HG03159 (cell line): ENCODE results near the gene C6orf120.
"Not testable (repeated sequence)": the region's sequence is repeated elsewhere in the genome, so short reads cannot be mapped to it uniquely, and the experiment has no call there.

Experiments used
- ATAC-seq: cut with Tn5 transposase; IDR thresholded peaks from one replicate; pipeline ENCODE4 v1.9.1; 2021; ENCODE audit warnings: mild to moderate bottlenecking, moderate library complexity; ENCODE audit not compliant: unreplicated experiment

Gene C6orf120

DNA sequence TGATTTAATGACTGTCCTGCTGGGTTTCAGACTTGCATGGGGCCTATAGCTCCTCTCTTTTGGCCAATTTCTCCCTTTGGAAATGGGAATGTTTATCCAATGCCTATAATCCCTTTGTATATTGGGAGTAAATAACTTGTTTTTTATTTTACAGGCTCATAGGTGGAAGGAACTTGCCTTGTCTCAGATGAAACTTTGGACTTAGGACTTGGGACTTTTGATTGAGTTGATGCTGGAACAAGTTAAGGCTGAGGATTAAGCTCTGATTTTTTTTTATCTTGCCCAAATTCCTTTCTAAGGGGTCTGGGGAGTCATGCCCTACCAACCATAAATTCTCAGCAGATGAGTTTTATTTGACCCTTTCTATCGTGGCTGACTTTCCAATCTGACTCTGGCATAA lies 23.6 kb upstream of the C6orf120 start:
- no peak for ATAC-seq

DNA sequence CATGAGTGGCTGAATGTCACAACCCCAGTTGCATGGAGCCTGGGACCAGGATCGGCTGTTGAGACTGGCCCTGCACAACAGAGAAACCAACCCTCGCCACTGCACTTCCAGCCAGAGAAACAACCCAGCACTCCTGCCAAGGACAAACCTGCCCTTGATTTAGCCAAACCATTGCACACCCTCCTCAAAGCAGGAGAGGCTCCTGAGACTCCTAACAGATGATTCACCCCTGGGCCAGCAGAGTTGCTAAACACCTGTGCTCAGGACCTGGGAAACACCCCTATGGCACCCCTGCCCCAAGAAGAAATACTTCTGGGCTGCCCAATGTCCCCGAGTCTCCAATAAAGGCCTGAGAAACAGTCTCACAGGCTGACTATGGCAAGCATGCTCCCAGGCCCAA lies 17.9 kb upstream of the C6orf120 start:
- ATAC-seq: no peak

GRCh38 chr6:169685860-169686259 lies 16.1 kb upstream of the C6orf120 start:
- ATAC-seq: no peak

DNA sequence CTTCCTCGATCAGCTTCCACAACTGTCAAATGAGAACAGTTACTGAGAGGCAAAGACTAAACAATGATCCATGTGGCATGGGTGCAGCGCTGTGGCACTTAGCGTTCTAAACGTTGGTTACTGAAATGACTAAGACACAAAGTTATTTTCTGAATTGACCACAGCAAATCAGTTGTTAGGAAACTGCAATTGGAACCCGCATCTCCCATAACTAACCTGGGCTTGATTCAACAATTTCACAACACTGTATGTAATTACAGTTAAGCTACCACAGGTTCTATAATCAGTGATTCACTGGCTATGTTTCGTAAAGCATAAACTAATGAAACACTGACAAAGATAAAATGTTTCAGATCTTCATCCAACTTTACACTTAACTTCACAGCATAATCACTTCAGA lies 12.6 kb upstream of the C6orf120 start:
- no peak for ATAC-seq

GRCh38 chr6:169691260-169691659 lies 10.7 kb upstream of the C6orf120 start:
- no peak for ATAC-seq

- ATAC-seq: no peak
These were observed 9.4 kb upstream of the C6orf120 start for GRCh38 chr6:169692516-169692915.

GRCh38 chr6:169695131-169695530 lies 6.8 kb upstream of the C6orf120 start:
- no peak for ATAC-seq

DNA sequence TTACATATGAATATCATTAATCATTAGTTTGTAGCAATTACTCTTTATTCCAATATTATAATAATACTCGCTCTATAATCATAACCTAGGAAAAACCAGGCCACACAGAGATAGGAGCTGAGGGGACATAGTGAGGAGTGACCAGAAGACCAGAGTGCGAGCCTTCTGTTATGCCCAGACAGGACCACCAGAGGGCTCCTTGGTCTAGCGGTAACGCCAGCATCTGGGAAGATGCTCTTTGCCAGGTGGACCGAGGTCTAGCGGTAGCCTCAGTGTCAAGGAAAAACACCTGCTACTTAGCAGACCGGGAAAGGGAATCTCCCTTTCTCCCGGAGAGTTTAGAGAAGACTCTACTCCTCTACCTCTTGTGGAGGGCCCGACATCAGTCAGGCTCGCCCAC lies 4.8 kb upstream of the C6orf120 start:
- ATAC-seq: not testable (repeated sequence)

GRCh38 chr6:169700296-169700695 lies 1.6 kb upstream of the C6orf120 start:
- no peak for ATAC-seq

DNA sequence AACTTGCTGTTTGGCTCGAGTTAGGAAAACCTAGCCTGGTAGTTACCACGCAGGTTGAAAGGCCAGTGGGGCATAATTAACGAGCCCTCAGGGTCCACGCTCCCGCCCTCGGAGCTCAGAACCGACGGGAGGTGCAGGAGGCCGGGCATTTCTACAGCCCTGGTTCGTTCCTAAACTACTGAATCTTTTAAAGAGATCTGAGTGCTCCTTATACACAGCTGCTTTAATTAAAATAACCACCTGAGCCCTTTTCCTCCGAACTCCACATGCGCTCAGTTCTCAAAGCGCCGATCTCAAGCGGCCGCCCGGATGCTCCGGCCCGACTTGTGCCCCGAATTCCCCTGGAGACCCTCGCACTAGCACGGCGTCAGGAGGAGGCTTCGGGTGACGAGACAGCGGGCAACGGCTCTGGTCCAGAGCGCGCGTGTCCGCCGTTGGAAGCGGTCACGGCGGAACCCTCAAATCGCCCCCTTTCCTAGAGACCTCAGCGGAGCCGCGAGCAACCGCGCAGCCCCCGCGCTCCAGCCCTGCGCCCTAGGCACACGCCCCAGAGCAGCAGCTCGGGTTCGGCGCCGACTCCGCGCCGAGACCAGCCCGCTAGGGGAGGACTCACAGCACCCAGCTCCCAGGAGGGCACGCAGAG lies 494 bp upstream of the C6orf120 start:
- ATAC-seq: peak; percentile 15

DNA sequence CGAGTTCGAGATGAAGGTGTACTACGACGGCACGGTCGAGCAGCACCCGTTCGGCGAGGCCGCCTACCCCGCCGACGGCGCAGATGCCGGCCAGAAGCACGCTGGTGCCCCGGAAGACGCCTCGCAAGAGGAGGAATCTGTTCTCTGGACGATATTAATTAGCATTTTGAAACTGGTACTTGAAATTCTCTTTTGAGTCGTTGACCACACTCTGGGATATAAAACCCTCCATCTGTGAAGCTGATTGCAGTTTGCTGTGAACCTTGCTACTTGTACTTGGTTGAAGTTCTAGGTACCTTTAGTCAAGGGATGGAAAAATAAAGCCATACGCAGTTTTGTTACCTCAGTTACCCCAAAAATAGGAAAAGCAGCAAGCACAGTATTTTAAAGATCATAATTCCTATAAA lies 917 bp downstream of the C6orf120 start:
- ATAC-seq: peak; percentile 14

DNA sequence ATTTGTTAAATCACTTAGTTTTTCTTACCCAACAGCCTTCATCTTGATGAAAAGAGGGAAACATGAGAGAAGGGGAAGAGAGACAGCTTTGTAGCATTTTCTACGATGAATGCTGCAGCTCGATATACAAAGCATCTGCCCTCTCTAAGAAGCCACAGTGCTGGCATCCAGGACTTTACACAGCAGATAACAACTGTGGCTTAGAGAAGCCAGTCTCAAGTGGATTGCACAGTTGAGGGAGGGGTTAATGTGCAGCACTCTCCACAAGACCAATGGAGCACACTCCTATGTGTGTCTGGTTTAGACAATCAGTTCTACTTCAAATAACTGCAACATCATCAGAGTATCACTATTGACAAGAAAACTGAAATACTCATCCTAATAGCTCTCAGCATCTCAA lies 5.8 kb downstream of the C6orf120 start:
- ATAC-seq: no peak

DNA sequence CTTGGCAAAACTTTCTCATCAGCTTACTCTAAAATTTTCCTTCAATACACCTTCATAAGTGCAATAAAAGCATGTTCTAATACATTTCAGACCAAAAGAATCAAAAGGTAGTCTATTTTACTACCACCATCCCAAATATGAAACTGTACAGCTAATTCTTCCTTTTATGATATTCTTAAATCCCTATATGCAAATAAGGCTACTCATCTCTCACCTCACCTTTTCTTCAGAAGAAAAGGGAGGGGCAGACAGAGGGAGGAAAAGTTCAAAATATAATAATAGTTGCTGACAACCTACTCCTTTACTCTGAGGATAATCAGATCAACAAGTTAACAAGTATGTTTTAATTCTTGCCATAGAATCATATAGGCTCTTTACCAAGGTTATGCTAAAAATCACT lies 7.4 kb downstream of the C6orf120 start:
- peak; percentile 47 for ATAC-seq

GRCh38 chr6:169710009-169710408 lies 8.1 kb downstream of the C6orf120 start:
- no peak for ATAC-seq

- no peak for ATAC-seq
These were observed 12.3 kb downstream of the C6orf120 start for GRCh38 chr6:169714178-169714577.

- ATAC-seq: no peak
These were observed 12.7 kb downstream of the C6orf120 start for GRCh38 chr6:169714595-169714994.

DNA sequence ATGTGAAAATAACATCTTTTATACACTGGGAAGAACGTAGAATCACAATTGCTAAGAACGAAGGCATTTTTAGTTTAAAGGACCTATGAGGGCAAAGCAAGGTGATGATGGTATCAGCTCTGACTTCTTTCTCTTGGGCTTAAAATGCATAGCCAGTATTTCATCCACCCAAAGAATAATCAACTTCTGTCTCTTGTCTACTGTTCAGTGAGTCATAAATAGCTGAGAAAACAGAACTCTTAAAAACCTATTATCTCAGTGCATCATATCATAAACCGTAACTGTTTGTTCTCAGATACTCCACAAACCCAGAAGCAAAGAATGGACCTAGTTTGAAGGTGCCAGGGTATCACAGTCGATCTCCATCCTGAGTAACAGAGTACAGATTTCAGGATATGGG lies 17.2 kb downstream of the C6orf120 start:
- no peak for ATAC-seq

DNA sequence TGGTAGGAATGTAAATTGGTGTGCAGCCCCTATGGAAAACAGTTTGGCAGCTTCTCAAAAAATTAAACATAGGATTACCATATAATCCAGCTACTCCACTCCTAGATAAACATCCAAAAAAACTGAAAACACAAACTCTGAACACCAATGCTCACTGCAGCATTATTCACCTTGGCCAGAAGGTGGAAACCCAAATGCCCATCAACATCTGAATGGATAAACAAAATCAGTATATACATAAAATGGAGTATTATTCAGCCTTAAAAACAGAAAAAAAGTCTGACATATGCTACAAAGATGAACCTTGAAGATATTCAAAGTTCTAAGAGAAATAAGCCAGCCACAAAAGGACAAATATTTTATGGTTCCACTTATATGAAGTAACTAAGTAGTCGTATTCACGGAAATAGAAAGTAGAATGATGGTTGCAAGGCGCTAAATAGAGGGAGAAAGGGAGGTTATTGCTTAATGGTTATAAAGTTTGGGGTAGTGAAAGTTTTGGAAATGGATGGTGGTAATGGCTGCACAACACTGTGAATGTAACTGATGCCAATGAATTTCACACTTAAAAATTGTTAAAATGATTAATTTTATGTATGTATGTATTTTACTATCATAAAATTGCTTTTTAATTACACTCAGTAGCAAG lies 18.4 kb downstream of the C6orf120 start:
- ATAC-seq: no peak

- peak; percentile 7 for ATAC-seq
These were observed 20.7 kb downstream of the C6orf120 start for GRCh38 chr6:169722362-169723199.

- peak; percentile 41 for ATAC-seq
These were observed 21.4 kb downstream of the C6orf120 start for GRCh38 chr6:169723200-169723909.

DNA sequence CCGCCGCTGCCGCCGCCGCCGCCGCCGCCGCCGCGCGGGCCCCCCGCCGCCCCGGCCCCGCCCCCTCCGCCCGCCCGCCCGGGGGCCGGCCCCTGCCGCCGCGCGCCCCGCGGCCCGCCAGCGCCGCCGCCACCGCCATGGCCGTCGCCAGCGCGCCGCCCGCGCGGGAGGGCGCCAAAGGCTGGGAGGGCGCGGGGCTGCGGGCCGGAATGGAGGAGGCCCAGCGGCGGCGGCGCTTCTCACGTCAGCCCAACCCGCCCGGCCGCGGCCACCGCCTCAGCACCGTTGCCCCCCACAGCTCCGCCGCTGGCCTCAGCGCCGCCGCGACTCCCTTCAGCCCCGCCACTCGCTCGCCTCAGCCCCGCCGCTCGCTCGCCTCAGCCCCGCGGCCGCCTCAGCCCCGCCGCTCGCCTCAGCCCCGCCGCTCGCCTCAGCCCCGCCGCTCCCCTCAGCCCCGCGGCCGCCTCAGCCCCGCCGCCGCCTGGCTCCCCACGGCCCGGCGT lies 22.1 kb downstream of the C6orf120 start:
- peak; percentile 45 for ATAC-seq
